GM18502 (cell line): ENCODE measurements around the gene NPTN.
"Not testable (repeated sequence)": the region's sequence is repeated elsewhere in the genome, so short reads cannot be mapped to it uniquely, and the experiment has no call there.

Experiments
- ATAC-seq: cut with Tn5 transposase; IDR thresholded peaks from one replicate; pipeline ENCODE4 v1.9.1; 2021; ENCODE audit warnings: mild to moderate bottlenecking; ENCODE audit not compliant: unreplicated experiment, poor library complexity

The NPTN gene

GRCh38 chr15:73633111-73633990 is at the start of gene NPTN:
NPTN (minus strand) TSS chr15:73633389; CDS start chr15:73633215, 174 bp downstream.
- peak; percentile 84 for ATAC-seq

- no peak for ATAC-seq
These were observed 49.5 kb upstream of the NPTN start for GRCh38 chr15:73682600-73683090.

GRCh38 chr15:73681856-73682599 is 48.8 kb upstream of the NPTN start:
- no peak for ATAC-seq

GRCh38 chr15:73681063-73681462 is 47.9 kb upstream of the NPTN start:
- ATAC-seq, result no peak

- no peak for ATAC-seq
These were observed 47.4 kb upstream of the NPTN start for GRCh38 chr15:73680549-73680948.

GRCh38 chr15:73679964-73680363 is 46.8 kb upstream of the NPTN start:
- ATAC-seq, result no peak

- no peak for ATAC-seq
These were observed 46.0 kb upstream of the NPTN start for GRCh38 chr15:73679180-73679579.

- ATAC-seq, result no peak
These were observed 45.3 kb upstream of the NPTN start for GRCh38 chr15:73678498-73678897.

- ATAC-seq, result no peak
These were observed 44.5 kb upstream of the NPTN start for GRCh38 chr15:73677733-73678132.

GRCh38 chr15:73677146-73677607 is 44.0 kb upstream of the NPTN start:
- no peak for ATAC-seq

- ATAC-seq, result no peak
These were observed 41.4 kb upstream of the NPTN start for GRCh38 chr15:73674587-73674986.

GRCh38 chr15:73660455-73660854 is 27.3 kb upstream of the NPTN start:
- no peak for ATAC-seq

- no peak for ATAC-seq
These were observed 25.5 kb upstream of the NPTN start for GRCh38 chr15:73658645-73659044.

GRCh38 chr15:73655724-73656123 is 22.5 kb upstream of the NPTN start:
- ATAC-seq, result no peak

GRCh38 chr15:73654659-73655058 is 21.5 kb upstream of the NPTN start:
- ATAC-seq, result no peak

- no peak for ATAC-seq
These were observed 17.4 kb upstream of the NPTN start for GRCh38 chr15:73650416-73651126.

- no peak for ATAC-seq
These were observed 14.8 kb upstream of the NPTN start for GRCh38 chr15:73648014-73648295.

GRCh38 chr15:73647259-73648013 is 14.2 kb upstream of the NPTN start:
- no peak for ATAC-seq

GRCh38 chr15:73639464-73639863 is 6.3 kb upstream of the NPTN start:
- not testable (repeated sequence) for ATAC-seq

GRCh38 chr15:73637527-73637926 is 4.3 kb upstream of the NPTN start:
- no peak for ATAC-seq
